ENCODE results near the gene XPC. TPM values are rescaled to one million over a fixed set of nuclear protein-coding genes. Genes with fewer than 3 reads are reported as not detected.

The XPC gene
- total and polyA plus RNA-seq, 2 donors (not counting 3 experiments of a cell fraction or from before 2014, with no cell fraction given): 11.9 to 36.8 TPM

DNA sequence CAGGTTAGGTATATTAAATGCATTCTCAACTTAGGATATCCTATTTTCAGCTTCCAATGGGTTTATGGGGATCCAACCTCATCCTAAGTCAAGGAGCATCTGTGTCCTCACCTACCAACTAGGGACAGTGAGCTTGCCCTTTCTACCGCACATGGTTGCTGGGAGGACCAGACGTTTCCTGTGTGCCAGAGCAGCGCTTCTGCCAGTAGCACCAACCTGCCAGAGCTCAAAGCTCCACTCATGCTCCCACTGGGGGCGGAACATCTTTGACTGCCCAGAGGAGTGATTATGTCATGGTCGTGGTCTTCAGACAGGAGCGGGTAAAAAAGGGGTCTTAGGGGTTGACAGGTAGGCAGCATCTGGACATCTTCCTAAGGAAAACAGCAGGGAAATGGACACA lies 24.7 kb downstream of the XPC start:
- POLR2A ChIA-PET: no interaction called here
- no peak for DNase-seq (ENCODE audit: low read depth, low spot score)
- CTCF ChIA-PET: interaction anchor here (1.2 to 2.3 kb wide), 4 partner anchors 9 to 257 kb away, joined by 5 to 8 read pairs (median 6); no protein-coding TSS in a partner anchor
- Histone ChIP-seq H4K20me1 (replicated peaks; ENCODE audit: control insufficient read depth, extremely low read depth, insufficient read depth, low read length) (no peaks in the 10 kb centered on the region), H3K4me3 (replicated peaks in 1 of 3; ENCODE audit: insufficient read depth in 1 of 3, low read depth in 1 of 3, low read length in 3 of 3) (no peak overlapping the region), H3K4me2 (ENCODE audit: insufficient read depth, low read length) (no peak overlapping the region), H3K36me3 (ENCODE audit: control insufficient read depth in 2 of 2, extremely low read depth in 1 of 2, insufficient read depth in 2 of 2, low read length in 2 of 2) (peaks cover 12 to 26% of the 10 kb centered on the region in 2 experiments), H3K9me3 (replicated peaks; ENCODE audit: control insufficient read depth, insufficient read depth, low read length) (no peaks in the 10 kb centered on the region), H3K79me2 (ENCODE audit: control insufficient read depth, insufficient read depth, low read length) (no peaks in the 10 kb centered on the region), H3K9me1 (replicated peaks; ENCODE audit: control insufficient read depth, extremely low read depth, insufficient read depth, low read length) (no peaks in the 10 kb centered on the region), H3K27me3 (ENCODE audit: control insufficient read depth in 2 of 2, insufficient read depth in 2 of 2, low read length in 2 of 2) (no peaks in the 10 kb centered on the region), H3K27ac (ENCODE audit: insufficient read depth, low read depth, low read length) (no peak overlapping the region), H2AFZ (ENCODE audit: low read depth, low read length) (no peak overlapping the region), H3K9ac (replicated peaks; ENCODE audit: extremely low read depth, insufficient read depth, low read length) (no peak overlapping the region), H3K4me1 (ENCODE audit: control insufficient read depth, extremely low read depth, insufficient read depth, low read length) (peaks cover 2% of the 10 kb centered on the region)
- dilution Hi-C loops (cut with MboI; ENCODE audit: extremely low pct_ligation_motif_present, low sequenced_read_pairs): no loop called here
- intact Hi-C loops (cut with micrococcal nuclease): no loop called here
- no peak for FAIRE-seq
- TF ChIP-seq MYC (IDR thresholded peaks at IDR 0.05; ENCODE audit: low read depth, low read length) (no peak), GATA2 (IDR thresholded peaks at IDR 0.05; ENCODE audit: insufficient read depth, insufficient read length, low read depth, low read length) (no peak), JUN (IDR thresholded peaks at IDR 0.05; ENCODE audit: borderline replicate concordance, insufficient read depth, insufficient read length, low read depth) (no peak), POLR2A (IDR thresholded peaks at IDR 0.05; ENCODE audit: low read depth, low read length) (no peak), POLR2AphosphoS5 (IDR thresholded peaks at IDR 0.05; ENCODE audit: insufficient read depth, low read depth, low read length) (no peak), FOS (IDR thresholded peaks at IDR 0.05; ENCODE audit: borderline replicate concordance, insufficient read depth, low read length) (no peak), EZH2 (IDR thresholded peaks at IDR 0.05; ENCODE audit: borderline replicate concordance, low read depth, low read length, severe bottlenecking) (no peak)
- TF ChIP-seq, protein P1, sequence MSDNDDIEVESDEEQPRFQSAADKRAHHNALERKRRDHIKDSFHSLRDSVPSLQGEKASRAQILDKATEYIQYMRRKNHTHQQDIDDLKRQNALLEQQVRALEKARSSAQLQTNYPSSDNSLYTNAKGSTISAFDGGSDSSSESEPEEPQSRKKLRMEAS (IDR thresholded peaks at IDR 0.05; ENCODE audit: insufficient read depth, insufficient read length): no peak
- TF ChIP-seq, protein P2, sequence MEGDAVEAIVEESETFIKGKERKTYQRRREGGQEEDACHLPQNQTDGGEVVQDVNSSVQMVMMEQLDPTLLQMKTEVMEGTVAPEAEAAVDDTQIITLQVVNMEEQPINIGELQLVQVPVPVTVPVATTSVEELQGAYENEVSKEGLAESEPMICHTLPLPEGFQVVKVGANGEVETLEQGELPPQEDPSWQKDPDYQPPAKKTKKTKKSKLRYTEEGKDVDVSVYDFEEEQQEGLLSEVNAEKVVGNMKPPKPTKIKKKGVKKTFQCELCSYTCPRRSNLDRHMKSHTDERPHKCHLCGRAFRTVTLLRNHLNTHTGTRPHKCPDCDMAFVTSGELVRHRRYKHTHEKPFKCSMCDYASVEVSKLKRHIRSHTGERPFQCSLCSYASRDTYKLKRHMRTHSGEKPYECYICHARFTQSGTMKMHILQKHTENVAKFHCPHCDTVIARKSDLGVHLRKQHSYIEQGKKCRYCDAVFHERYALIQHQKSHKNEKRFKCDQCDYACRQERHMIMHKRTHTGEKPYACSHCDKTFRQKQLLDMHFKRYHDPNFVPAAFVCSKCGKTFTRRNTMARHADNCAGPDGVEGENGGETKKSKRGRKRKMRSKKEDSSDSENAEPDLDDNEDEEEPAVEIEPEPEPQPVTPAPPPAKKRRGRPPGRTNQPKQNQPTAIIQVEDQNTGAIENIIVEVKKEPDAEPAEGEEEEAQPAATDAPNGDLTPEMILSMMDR (IDR thresholded peaks at IDR 0.05; ENCODE audit: extremely low read depth in 1 of 2, insufficient read depth in 1 of 2, low read depth in 1 of 2, low read length in 2 of 2): no peak
- no TSS peak for BruUV-seq (replicated peaks)

Data from endothelial cell of umbilical vein (primary cell).